ENCODE results near the gene GPR162. TPM values are rescaled to one million over a fixed set of nuclear protein-coding genes. Genes with fewer than 3 reads are reported as not detected.
A peak's percentile ranks its signal among the peaks of the same experiment; 100 is the strongest.

Gene GPR162
- total and polyA plus RNA-seq, 2 of the 4 experiments (the other 2 are of a cell fraction) = 2.9 to 6.0 TPM

DNA sequence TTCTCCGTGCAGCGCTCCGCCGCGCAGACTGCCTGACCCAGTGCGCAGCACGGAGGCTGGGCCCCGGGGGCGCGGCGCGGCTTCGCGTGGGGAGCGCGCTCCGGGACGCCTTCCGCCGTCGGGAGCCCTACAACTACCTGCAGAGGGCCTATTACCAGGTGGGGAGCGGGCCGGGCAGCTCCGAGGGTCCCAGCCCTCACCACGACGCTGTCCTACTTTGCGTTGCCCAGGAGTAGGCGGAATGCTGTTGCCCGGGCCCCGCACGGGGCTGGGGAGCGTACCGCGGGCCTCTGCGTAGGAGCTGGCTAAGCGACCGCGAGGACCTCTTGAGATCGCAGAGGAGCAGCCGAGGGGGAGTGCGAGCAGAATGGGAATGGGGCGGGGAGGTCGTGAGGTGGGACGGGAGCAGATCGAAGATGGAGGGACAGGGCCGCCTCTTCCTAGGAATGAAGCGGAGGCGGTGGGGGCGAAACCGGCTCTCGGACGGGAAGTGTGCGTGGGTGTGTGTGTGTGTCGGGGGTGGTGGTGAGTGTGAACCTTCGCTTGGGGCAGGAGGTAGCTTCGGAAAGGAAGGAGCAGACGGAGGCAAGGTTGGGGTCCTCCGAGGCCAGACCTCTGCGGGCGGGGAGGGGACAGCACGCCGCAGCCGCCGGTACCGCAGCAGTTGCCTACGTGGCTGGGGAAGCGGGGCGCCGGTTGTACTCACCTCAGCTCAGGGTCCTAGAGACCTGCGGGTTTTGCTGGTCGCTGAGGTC is 7.3 kb downstream of the GPR162 start:
- Histone ChIP-seq H3K4me1 (ENCODE audit: control insufficient read depth, insufficient read depth, low read length) (peaks cover 15% of the 10 kb centered on the region), H2BK20ac (ENCODE audit: low read depth, low read length) (peak overlapping the region; percentile 49; the same call in 1 of the 2 replicates), H3K36me3 (ENCODE audit: control insufficient read depth, insufficient read depth, low read length) (peaks cover 28% of the 10 kb centered on the region), H2AK5ac (ENCODE audit: low read depth, low read length) (peak overlapping the region; percentile 94), H4K91ac (ENCODE audit: insufficient read depth, low read depth, low read length) (peak overlapping the region; percentile 95), H2BK15ac (ENCODE audit: low read depth, low read length) (0 out of 3 replicates have a peak overlapping the region, but pooled peaks have one; percentile 47), H3K9ac (ENCODE audit: low read depth, low read length) (peak overlapping the region; percentile 92), H2BK120ac (ENCODE audit: low read depth, low read length) (peak overlapping the region; percentile 70), H3K23ac (ENCODE audit: low read depth, low read length) (peak overlapping the region; percentile 97), H2AK9ac (replicated peaks; ENCODE audit: low read depth, low read length, poor library complexity) (peak overlapping the region; percentile 92), H3K9me3 (ENCODE audit: control insufficient read depth, insufficient read depth, low read length) (no peaks in the 10 kb centered on the region), H3K79me1 (ENCODE audit: low read depth in 1 of 2, low read length in 2 of 2) (peaks cover 13 to 72% of the 10 kb centered on the region in 2 experiments), H3K27ac (ENCODE audit: insufficient read depth, low read length) (peak overlapping the region; percentile 96), H3K4ac (ENCODE audit: low read depth, low read length) (peak overlapping the region; percentile 97), H3K4me3 (ENCODE audit: insufficient read depth, low read depth, low read length) (peak overlapping the region; percentile 91), H3K9me1 (ENCODE audit: insufficient read depth, low read length) (peaks cover 6% of the 10 kb centered on the region), H4K20me1 (ENCODE audit: insufficient read depth, low read length) (peaks cover 9% of the 10 kb centered on the region), H4K5ac (ENCODE audit: low read depth, low read length) (peak overlapping the region; percentile 88), H2BK5ac (ENCODE audit: low read depth, low read length, poor library complexity, severe bottlenecking) (peak overlapping the region; percentile 89), H3K27me3 (ENCODE audit: control insufficient read depth, insufficient read depth, low read length) (no peaks in the 10 kb centered on the region), H3K14ac (replicated peaks; ENCODE audit: low read depth, low read length) (peak overlapping the region; percentile 99), H3K56ac (ENCODE audit: extremely low read depth, insufficient read depth, low read length) (peak overlapping the region; percentile 91), H2AFZ (replicated peaks; ENCODE audit: low read length, poor library complexity) (peak overlapping the region; percentile 92), H3K18ac (ENCODE audit: low read depth, low read length) (peak overlapping the region; percentile 87), H3K4me2 (ENCODE audit: low read depth, low read length) (peak overlapping the region; percentile 85), H4K8ac (ENCODE audit: low read depth in 2 of 2, low read length in 2 of 2) (peak overlapping the region; percentile 78 to 97)
- BruUV-seq (replicated peaks) = no TSS peak
- ChIA-PET POLR2A (ENCODE audit: unreplicated experiment) (interaction anchor here (0.6 to 1.4 kb wide), 4 partner anchors 22 to 103 kb away, joined by 3 to 5 read pairs (median 4); partner anchors contain the start of genes CDCA3 and TPI1), CTCF (no interaction called here)
- intact Hi-C loops (cut with micrococcal nuclease) (loop anchor here (5.0 kb wide), 1 partner anchor 142 kb away; the partner anchor contains the start of gene ZNF384), dilution Hi-C loops (cut with HindIII; ENCODE audit: low sequenced_read_pairs, unreplicated experiment) (no loop called here), in situ Hi-C loops (cut with MboI; ENCODE audit: low sequenced_read_pairs) (loop anchor here (5.0 to 10.0 kb wide), 2 partner anchors 77 to 214 kb away; partner anchors contain the start of gene MLF2)
- ATAC-seq (ENCODE audit: low read depth) = peak; percentile 35
- peak; percentile 50 for DNase-seq
- 0% methylated on average over 52 of the region's 71 CpGs; no CpG with 5 or more reads in 1 of the 2 experiments for WGBS, 2 experiments (ENCODE audit: extremely low coverage in 2 of 2, insufficient read length in 1 of 2)
- no peak for TF ChIP-seq RFX5 (IDR thresholded peaks at IDR 0.05; ENCODE audit: low read depth, low read length)
- TF ChIP-seq RCOR1 (IDR thresholded peaks at IDR 0.05; ENCODE audit: insufficient replicate concordance, low read length) = no peak
- TF ChIP-seq MAZ (IDR thresholded peaks at IDR 0.05; ENCODE audit: borderline replicate concordance, low read depth, low read length) = no peak; the same call in 1 of the 2 replicates
- TF ChIP-seq SMC3 (IDR thresholded peaks at IDR 0.05; ENCODE audit: low read depth, low read length) = no peak
- TF ChIP-seq RAD21 (IDR thresholded peaks at IDR 0.05; ENCODE audit: low read length) = no peak
- no peak for TF ChIP-seq CEBPB (IDR thresholded peaks at IDR 0.05; ENCODE audit: low read depth, low read length)
- no peak for TF ChIP-seq BHLHE40 (IDR thresholded peaks at IDR 0.05; ENCODE audit: low read depth, low read length)
- TF ChIP-seq, protein P1, sequence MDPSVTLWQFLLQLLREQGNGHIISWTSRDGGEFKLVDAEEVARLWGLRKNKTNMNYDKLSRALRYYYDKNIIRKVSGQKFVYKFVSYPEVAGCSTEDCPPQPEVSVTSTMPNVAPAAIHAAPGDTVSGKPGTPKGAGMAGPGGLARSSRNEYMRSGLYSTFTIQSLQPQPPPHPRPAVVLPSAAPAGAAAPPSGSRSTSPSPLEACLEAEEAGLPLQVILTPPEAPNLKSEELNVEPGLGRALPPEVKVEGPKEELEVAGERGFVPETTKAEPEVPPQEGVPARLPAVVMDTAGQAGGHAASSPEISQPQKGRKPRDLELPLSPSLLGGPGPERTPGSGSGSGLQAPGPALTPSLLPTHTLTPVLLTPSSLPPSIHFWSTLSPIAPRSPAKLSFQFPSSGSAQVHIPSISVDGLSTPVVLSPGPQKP (IDR thresholded peaks at IDR 0.05; ENCODE audit: borderline replicate concordance, low read depth, low read length) = no peak
- TF ChIP-seq, protein P2, sequence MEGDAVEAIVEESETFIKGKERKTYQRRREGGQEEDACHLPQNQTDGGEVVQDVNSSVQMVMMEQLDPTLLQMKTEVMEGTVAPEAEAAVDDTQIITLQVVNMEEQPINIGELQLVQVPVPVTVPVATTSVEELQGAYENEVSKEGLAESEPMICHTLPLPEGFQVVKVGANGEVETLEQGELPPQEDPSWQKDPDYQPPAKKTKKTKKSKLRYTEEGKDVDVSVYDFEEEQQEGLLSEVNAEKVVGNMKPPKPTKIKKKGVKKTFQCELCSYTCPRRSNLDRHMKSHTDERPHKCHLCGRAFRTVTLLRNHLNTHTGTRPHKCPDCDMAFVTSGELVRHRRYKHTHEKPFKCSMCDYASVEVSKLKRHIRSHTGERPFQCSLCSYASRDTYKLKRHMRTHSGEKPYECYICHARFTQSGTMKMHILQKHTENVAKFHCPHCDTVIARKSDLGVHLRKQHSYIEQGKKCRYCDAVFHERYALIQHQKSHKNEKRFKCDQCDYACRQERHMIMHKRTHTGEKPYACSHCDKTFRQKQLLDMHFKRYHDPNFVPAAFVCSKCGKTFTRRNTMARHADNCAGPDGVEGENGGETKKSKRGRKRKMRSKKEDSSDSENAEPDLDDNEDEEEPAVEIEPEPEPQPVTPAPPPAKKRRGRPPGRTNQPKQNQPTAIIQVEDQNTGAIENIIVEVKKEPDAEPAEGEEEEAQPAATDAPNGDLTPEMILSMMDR (conservative IDR thresholded peaks at IDR 0.05; ENCODE audit: low read depth, low read length) = no peak
- no peak for TF ChIP-seq FOS (IDR thresholded peaks at IDR 0.05; ENCODE audit: low read depth, low read length)
- no peak for TF ChIP-seq MXI1 (IDR thresholded peaks at IDR 0.05; ENCODE audit: borderline replicate concordance, low read depth, low read length)
- no peak for TF ChIP-seq CHD1 (IDR thresholded peaks at IDR 0.05; ENCODE audit: low read depth, low read length)
- TF ChIP-seq POLR2A (IDR thresholded peaks at IDR 0.05; ENCODE audit: low read depth, low read length) = no peak; the same call in 1 of the 2 replicates
- no peak for TF ChIP-seq NFE2L2 (IDR thresholded peaks at IDR 0.05; ENCODE audit: low read depth, low read length)
- TF ChIP-seq MAFK (IDR thresholded peaks at IDR 0.05; ENCODE audit: low read depth, low read length) = no peak

Data from IMR-90 (cell line).